CD4-positive, alpha-beta T cell (primary cell): ENCODE results near the gene ARPP19. TPM values are rescaled to one million over a fixed set of nuclear protein-coding genes. Genes with fewer than 3 reads are reported as not detected.
"Not testable (repeated sequence)": the region's sequence is repeated elsewhere in the genome, so short reads cannot be mapped to it uniquely, and the experiment has no call there.

Experiments
- ATAC-seq: fragments of 200-7000 bp; cut with Tn5 transposase; one replicate; pipeline ENCODE4 v1.10.0; 2022; ENCODE audit warnings: mild to moderate bottlenecking; ENCODE audit not compliant: poor library complexity
- CTCF ChIA-PET: fragments of 350-600 bp; sonication (Branson Sonifier 250); formaldehyde crosslinking; loops from one replicate; lab custom pipeline; 2021; ENCODE audit warnings: antibody characterized with exemption, inconsistent platforms; lab: Charles Lee
- POLR2A ChIA-PET: fragments of 350-600 bp; sonication (Branson Sonifier 250); formaldehyde crosslinking; loops from one replicate; lab custom pipeline; 2021; ENCODE audit warnings: antibody characterized with exemption, inconsistent platforms; lab: Charles Lee
- DNase-seq, 14 experiments: peaks; one replicate each; pipeline ENCODE4 v3.0.0-alpha.2; 2013 to 2020; ENCODE audit warnings: mixed read lengths in 2 of 14
- H3K27ac ChIP-seq, 2 donors: one replicate each; pipeline versions ENCODE4 v1.5.1 to v1.7.0; 2013; ENCODE audit warnings: low read length in 2 of 2, low read depth in 1 of 2, mild to moderate bottlenecking in 1 of 2
- H3K27me3 ChIP-seq, 2 experiments: 1 replicate in 1 of 2; 2 replicates in 1 of 2; pipeline versions ENCODE4 v1.6.1 to v1.7.0; 2013; ENCODE audit warnings: low read length in 2 of 2, control low read depth in 1 of 2, mild to moderate bottlenecking in 1 of 2, moderate library complexity in 1 of 2; ENCODE audit not compliant: insufficient read depth in 2 of 2, control insufficient read depth in 1 of 2
- H3K36me3 ChIP-seq: one replicate; pipeline ENCODE4 v1.6.1; 2013; ENCODE audit warnings: low read length, control low read depth; ENCODE audit not compliant: insufficient read depth
- H3K4me1 ChIP-seq: one replicate; pipeline ENCODE4 v1.6.1; 2013; ENCODE audit warnings: low read length, control low read depth; ENCODE audit not compliant: insufficient read depth
- H3K4me3 ChIP-seq: one replicate; pipeline ENCODE4 v1.5.1; 2013; ENCODE audit warnings: mild to moderate bottlenecking, low read length, moderate library complexity
- H3K9me3 ChIP-seq, 2 experiments: 1 replicate in 1 of 2; 2 replicates in 1 of 2; pipeline versions ENCODE4 v1.6.1 to v1.7.0; 2013; ENCODE audit warnings: low read length in 2 of 2, mild to moderate bottlenecking in 2 of 2, control low read depth in 1 of 2, moderate library complexity in 1 of 2; ENCODE audit not compliant: control insufficient read depth in 1 of 2, insufficient read depth in 1 of 2
- H3K27ac Mint-ChIP-seq: one replicate; pipeline ENCODE4 v1.8.0; 2020; ENCODE audit warnings: mixed read lengths
- H3K27me3 Mint-ChIP-seq: one replicate; pipeline ENCODE4 v1.8.0; 2021; ENCODE audit warnings: mixed read lengths
- H3K36me3 Mint-ChIP-seq: one replicate; pipeline ENCODE4 v1.8.0; 2021; ENCODE audit warnings: low read depth, mixed read lengths
- H3K4me1 Mint-ChIP-seq: one replicate; pipeline ENCODE4 v1.8.0; 2021; ENCODE audit warnings: low read depth, mixed read lengths
- H3K4me3 Mint-ChIP-seq: one replicate; pipeline ENCODE4 v1.8.0; 2020; ENCODE audit warnings: mild to moderate bottlenecking, mixed read lengths
- H3K9me3 Mint-ChIP-seq: one replicate; pipeline ENCODE4 v1.8.0; 2020; ENCODE audit warnings: mixed read lengths
- CTCF ChIP-seq: fragments of 200-600 bp; IDR thresholded peaks from one replicate; pipeline ENCODE4 v1.8.0; 2022; ENCODE audit warnings: antibody characterized with exemption, mild to moderate bottlenecking
- intact Hi-C, 2 experiments: fragments of 100-400 bp; cut with DNase I in 1 of 2; cut with micrococcal nuclease in 1 of 2; formaldehyde crosslinking; loops; one replicate each; pipeline versions ENCODE4 v1.15.1 to v1.9.0; 2023 to 2025; cut with DNase I, micrococcal nuclease
- total RNA-seq, 174 experiments: library from RNA in 2 of 174; stranded (reverse) in 2 of 174; gene quantifications; one replicate each; pipeline ENCODE4 v1.2.3 and lab custom pipeline; 2021 to 2026

ARPP19 gene
- total RNA-seq, 2 experiments from 2014 or later = 134 to 146 TPM

- intact Hi-C loops = no loop called here
- H3K9me3 Mint-ChIP-seq = no peaks in the 10 kb centered on the region
- H3K27me3 Mint-ChIP-seq = no peaks in the 10 kb centered on the region
- peaks cover 14% of the 10 kb centered on the region for H3K4me1 ChIP-seq
- H3K9me3 ChIP-seq = no peaks in the 10 kb centered on the region
- H3K27ac Mint-ChIP-seq = no peak overlapping the region
- ATAC-seq (no peak), DNase-seq (no peak)
- no peaks in the 10 kb centered on the region for H3K36me3 ChIP-seq
- H3K4me1 Mint-ChIP-seq = peaks cover 34% of the 10 kb centered on the region
- no peak for TF ChIP-seq CTCF
- CTCF ChIA-PET = no interaction called here
- H3K4me3 Mint-ChIP-seq = no peak overlapping the region
- no peak overlapping the region for H3K4me3 ChIP-seq
- no peaks in the 10 kb centered on the region for H3K27me3 ChIP-seq
- POLR2A ChIA-PET = interaction anchor here (1.6 to 2.0 kb wide), 2 partner anchors 12 to 14 kb away, joined by 4 to 5 read pairs; partner anchors contain the start of gene MYO5A
- H3K36me3 Mint-ChIP-seq = no peaks in the 10 kb centered on the region
- no peak overlapping the region for H3K27ac ChIP-seq
Observed at GRCh38 chr15:52514482-52514881, 54.3 kb downstream of the ARPP19 start.

- DNase-seq = peak in 1 of 14 experiments; percentile 19
- ATAC-seq, H3K36me3 ChIP-seq, POLR2A ChIA-PET, H3K4me3 ChIP-seq, H3K9me3 ChIP-seq, H3K27me3 Mint-ChIP-seq, H3K27ac Mint-ChIP-seq, CTCF ChIA-PET, intact Hi-C loops, H3K4me3 Mint-ChIP-seq, H3K9me3 Mint-ChIP-seq, H3K27ac ChIP-seq, H3K36me3 Mint-ChIP-seq, H3K27me3 ChIP-seq: not testable (repeated sequence)
- H3K4me1 Mint-ChIP-seq = peaks cover 36% of the 10 kb centered on the region
- peaks cover 11% of the 10 kb centered on the region for H3K4me1 ChIP-seq
Observed at GRCh38 chr15:52512869-52513268, 56.0 kb downstream of the ARPP19 start.

- Histone ChIP-seq H3K4me3 (no peak overlapping the region), H3K27ac (no peak overlapping the region), H3K4me1 (peaks cover 11% of the 10 kb centered on the region), H3K36me3 (no peaks in the 10 kb centered on the region), H3K27me3 (no peaks in the 10 kb centered on the region), H3K9me3 (no peaks in the 10 kb centered on the region)
- Mint-ChIP-seq H3K27ac (no peak overlapping the region), H3K4me3 (no peak overlapping the region), H3K4me1 (peaks cover 41% of the 10 kb centered on the region), H3K9me3 (no peaks in the 10 kb centered on the region), H3K36me3 (no peaks in the 10 kb centered on the region), H3K27me3 (no peaks in the 10 kb centered on the region)
- no peak for TF ChIP-seq CTCF
- ChIA-PET CTCF (interaction anchor here (1.2 kb wide), 1 partner anchor 45 kb away, joined by 3 read pairs; no protein-coding TSS in a partner anchor), POLR2A (interaction anchor here (1.1 kb wide), 1 partner anchor 17 kb away, joined by 4 read pairs; the partner anchor contains the start of gene MYO5A)
- ATAC-seq = no peak
- intact Hi-C loops = loop anchor here in 1 of 2 experiments (2.0 kb wide), 1 partner anchor 18 kb away; no protein-coding TSS in a partner anchor
- no peak for DNase-seq
Observed at GRCh38 chr15:52511084-52511483, 57.7 kb downstream of the ARPP19 start.
